GM18873 (cell line): Measurements from ENCODE around the gene LIPC.
"Not testable (repeated sequence)": the region's sequence is repeated elsewhere in the genome, so short reads cannot be mapped to it uniquely, and the experiment has no call there.

Source experiments
- ATAC-seq: cut with Tn5 transposase; IDR thresholded peaks from one replicate; pipeline ENCODE4 v1.9.1; 2021; ENCODE audit warnings: mild to moderate bottlenecking, moderate library complexity, moderate number of reproducible peaks; ENCODE audit not compliant: unreplicated experiment, low FRiP score

Gene LIPC

GRCh38 chr15:58598829-58599210 lies 167.0 kb downstream of the LIPC start:
- ATAC-seq = no peak

DNA sequence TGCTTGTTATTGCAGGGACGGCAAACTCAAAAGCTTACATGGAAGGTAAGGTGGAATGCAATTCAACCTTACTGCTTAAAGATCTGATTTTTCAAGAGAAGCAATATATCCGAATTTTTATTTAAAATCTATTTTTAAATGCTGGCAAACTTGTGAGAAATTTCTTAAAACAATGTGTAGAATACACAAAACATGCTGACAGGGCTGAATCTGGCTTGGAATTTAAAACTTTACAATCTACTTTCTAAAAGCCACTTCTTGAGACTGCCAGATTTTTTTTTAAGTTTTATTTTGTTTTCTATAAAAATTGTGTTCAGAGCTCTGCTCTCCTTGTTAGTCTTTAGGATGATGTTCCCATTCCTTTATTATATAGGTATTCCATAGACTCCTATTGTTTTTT lies 171.0 kb downstream of the LIPC start:
- ATAC-seq = no peak

DNA sequence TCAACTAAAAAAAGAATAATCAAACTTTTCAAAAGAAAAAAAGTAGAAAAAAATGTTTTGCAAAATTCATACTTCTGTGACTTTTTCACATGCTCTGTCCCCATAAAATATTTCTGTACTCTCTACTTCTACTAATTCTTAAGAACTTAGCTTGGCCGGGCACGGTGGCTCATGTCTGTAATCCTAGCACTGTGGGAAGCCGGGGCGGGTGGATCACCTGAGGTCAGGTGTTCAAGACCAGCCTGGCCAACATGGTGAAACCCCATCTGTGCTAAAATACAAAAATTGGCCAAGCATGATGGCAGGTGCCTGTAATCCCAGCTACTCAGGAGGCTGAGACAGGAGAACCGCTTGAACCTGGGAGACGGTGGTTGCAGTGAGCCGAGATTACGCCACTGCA lies 172.1 kb downstream of the LIPC start:
- not testable (repeated sequence) for ATAC-seq

DNA sequence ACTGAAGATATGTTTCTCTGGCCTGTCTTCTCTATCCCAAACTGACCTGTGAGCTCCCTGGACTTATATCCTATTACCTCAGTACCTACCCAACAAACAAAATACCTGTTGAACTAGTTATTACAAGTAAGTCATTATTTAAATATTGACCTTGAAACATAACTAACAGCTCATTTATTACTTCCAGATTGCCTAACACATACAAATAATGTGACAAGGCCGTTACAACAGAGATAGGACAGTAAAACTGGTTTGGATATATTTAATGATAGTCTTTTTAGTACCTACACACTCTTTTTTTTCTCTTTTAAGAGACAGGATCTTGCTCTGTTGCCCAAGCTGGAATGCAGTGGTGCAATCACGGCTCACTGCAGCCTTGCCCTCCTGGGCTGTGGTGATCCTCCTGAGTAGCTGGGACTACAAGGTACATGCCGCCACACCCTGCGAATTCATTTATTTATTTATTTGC lies 172.7 kb downstream of the LIPC start:
- no peak for ATAC-seq

DNA sequence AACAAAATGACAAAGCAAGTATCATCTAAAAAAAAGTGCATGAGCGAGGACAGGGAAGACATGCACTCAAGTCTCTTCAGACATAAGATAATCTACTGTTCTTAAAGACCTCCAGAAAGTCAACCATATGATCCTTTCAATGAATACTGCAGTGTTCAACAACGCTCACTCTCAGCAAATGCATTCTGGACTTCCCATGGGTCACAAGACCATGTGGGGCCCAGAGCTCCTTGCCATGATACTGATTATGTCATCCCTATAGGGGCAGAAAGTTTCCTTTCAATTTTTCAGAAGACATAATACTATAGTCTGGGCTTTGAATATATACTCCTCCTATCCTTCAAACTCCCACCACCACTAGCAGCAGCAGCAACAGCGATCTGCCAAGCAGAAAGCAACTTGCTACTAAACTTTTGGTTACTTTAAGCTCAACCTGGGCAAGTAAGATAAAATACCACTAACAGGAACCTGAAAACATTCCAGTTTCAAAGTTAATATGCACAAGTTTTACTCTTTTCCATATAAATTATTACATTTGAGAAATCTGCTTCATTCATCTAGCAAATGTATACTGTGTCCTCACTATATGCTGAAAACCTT lies 174.2 kb downstream of the LIPC start:
- ATAC-seq = no peak

GRCh38 chr15:58606577-58607080 lies 174.8 kb downstream of the LIPC start:
- no peak for ATAC-seq

DNA sequence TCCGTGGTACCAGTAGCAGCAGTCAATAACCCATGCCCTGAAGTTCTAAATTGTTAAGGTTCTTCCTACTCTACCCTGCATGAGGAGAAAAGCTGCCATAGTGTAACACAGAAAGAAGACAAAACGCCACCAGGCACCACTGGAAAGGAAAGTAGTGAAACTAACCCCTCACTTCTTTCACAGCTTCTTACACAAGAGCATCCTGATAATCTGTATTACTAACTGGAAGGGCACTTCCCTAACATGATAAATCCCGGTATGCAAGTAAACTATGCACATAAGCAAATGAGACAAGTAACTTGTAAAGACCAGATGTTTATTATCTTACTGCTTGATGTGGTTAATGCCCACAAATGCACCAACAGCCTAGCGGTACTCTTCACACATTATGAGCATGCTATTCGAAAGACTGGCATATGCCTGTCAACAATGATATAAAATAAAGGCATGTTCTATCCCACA lies 176.4 kb downstream of the LIPC start:
- ATAC-seq = no peak

- no peak for ATAC-seq
These were observed 176.9 kb downstream of the LIPC start for GRCh38 chr15:58608711-58609110.

- no peak for ATAC-seq
These were observed 180.2 kb downstream of the LIPC start for GRCh38 chr15:58611731-58612676.

GRCh38 chr15:58616171-58616570 lies 184.4 kb downstream of the LIPC start:
- no peak for ATAC-seq
